Liver (tissue), 9 donors: ENCODE results near the gene SLC22A6. TPM values are rescaled to one million over a fixed set of nuclear protein-coding genes. Genes with fewer than 3 reads are reported as not detected.
"Not testable (repeated sequence)": the region's sequence is repeated elsewhere in the genome, so short reads cannot be mapped to it uniquely, and the experiment has no call there.

ENCODE experiments used
- DNase-seq: peaks from one replicate; pipeline ENCODE4 v3.0.0-alpha.2; 2017; ENCODE audit warnings: low spot score
- H3K27ac ChIP-seq, 2 donors: one replicate each; pipeline ENCODE4 v1.7.0; 2013; ENCODE audit warnings: inconsistent platforms in 2 of 2, low read length in 2 of 2, control low read depth in 1 of 2, low read depth in 1 of 2, mild to moderate bottlenecking in 1 of 2
- H3K27me3 ChIP-seq, 4 donors: one replicate each; pipeline versions ENCODE4 v1.6.1 to v1.7.0; 2013; ENCODE audit warnings: low read length in 3 of 4, inconsistent platforms in 1 of 4, mild to moderate bottlenecking in 1 of 4, moderate library complexity in 1 of 4; ENCODE audit not compliant: control insufficient read depth in 4 of 4, insufficient read depth in 4 of 4
- H3K36me3 ChIP-seq, 4 donors: one replicate each; pipeline versions ENCODE4 v1.6.1 to v1.7.0; 2013; ENCODE audit warnings: low read length in 3 of 4, mild to moderate bottlenecking in 3 of 4, low read depth in 1 of 4, moderate library complexity in 1 of 4; ENCODE audit not compliant: control insufficient read depth in 4 of 4, insufficient read depth in 3 of 4
- H3K4me1 ChIP-seq, 4 donors: one replicate each; pipeline versions ENCODE4 v1.6.1 to v1.7.0; 2013; ENCODE audit warnings: low read length in 3 of 4, mild to moderate bottlenecking in 3 of 4, moderate library complexity in 1 of 4; ENCODE audit not compliant: control insufficient read depth in 4 of 4, insufficient read depth in 4 of 4
- H3K4me3 ChIP-seq, 3 donors: one replicate each; pipeline versions ENCODE4 v1.6.1 to v1.7.0; 2013; ENCODE audit warnings: low read length in 3 of 3, control low read depth in 1 of 3, low read depth in 1 of 3, mild to moderate bottlenecking in 1 of 3
- H3K9ac ChIP-seq, 2 donors: one replicate each; pipeline ENCODE4 v1.7.0; 2013; ENCODE audit warnings: low read length in 2 of 2, mild to moderate bottlenecking in 2 of 2, moderate library complexity in 2 of 2, control low read depth in 1 of 2, low read depth in 1 of 2
- H3K9me3 ChIP-seq, 4 donors: one replicate each; pipeline versions ENCODE4 v1.6.1 to v1.7.0; 2013; ENCODE audit warnings: low read length in 3 of 4; ENCODE audit not compliant: control insufficient read depth in 4 of 4
- FOXA2 ChIP-seq: IDR thresholded peaks from 2 replicates; pipeline ENCODE4 v1.6.1; 2016; ENCODE audit warnings: antibody characterized with exemption
- NR2F2 ChIP-seq: IDR thresholded peaks from 2 replicates; pipeline ENCODE4 v1.6.1; 2016; ENCODE audit warnings: antibody characterized with exemption
- WGBS: extraction: QIAGEN DNeasy Blood & Tissue Kit; methylation state at CpG from one replicate; pipeline ENCODE4 v1.1.7; 2013; 5-methylcytosine and 5-hydroxymethylcytosine counted together
- polyA plus RNA-seq, 2 donors: library from polyadenylated mRNA; stranded (reverse) in 1 of 2; unstranded in 1 of 2; fragments of 200-250 nt in 1 of 2; fragments of >200 nt in 1 of 2; fragmentation: Nextera tagmentation in 1 of 2; extraction: Ambion mirVana in 1 of 2; gene quantifications; one replicate each; pipeline versions ENCODE4 v1.2.1 to v1.2.3, GENCODE V29; 2013 to 2015
- total RNA-seq, 2 donors: library from RNA; depleted of rRNA; stranded (reverse); fragments of >200 nt; gene quantifications; one replicate each; pipeline ENCODE4 v1.2.3, GENCODE V29; 2014
- TF ChIP-seq, protein P1 (sequence below): IDR thresholded peaks from 2 replicates; pipeline ENCODE4 v1.6.1; 2016; ENCODE audit warnings: antibody characterized with exemption, mild to moderate bottlenecking
- TF ChIP-seq, protein P2 (sequence below): IDR thresholded peaks from 2 replicates; pipeline ENCODE4 v1.6.1; 2016; ENCODE audit warnings: antibody characterized with exemption
- TF ChIP-seq, protein P3 (sequence below): fragments of 150-350 bp; IDR thresholded peaks from 2 replicates; pipeline ENCODE4 v1.5.1; 2017; ENCODE audit warnings: improper control_type of control experiment, low read depth, low read length; ENCODE audit not compliant: missing input control
- TF ChIP-seq, protein P4 (sequence below): IDR thresholded peaks from 2 replicates; pipeline ENCODE4 v1.6.1; 2016; ENCODE audit warnings: antibody characterized with exemption
- donor health status: healthy.
- donor health status: healthy.
- donor health status: healthy.
- donor health status: healthy.
- donor health status: healthy.

Gene SLC22A6
- total and polyA plus RNA-seq, 4 donors: not detected

DNA sequence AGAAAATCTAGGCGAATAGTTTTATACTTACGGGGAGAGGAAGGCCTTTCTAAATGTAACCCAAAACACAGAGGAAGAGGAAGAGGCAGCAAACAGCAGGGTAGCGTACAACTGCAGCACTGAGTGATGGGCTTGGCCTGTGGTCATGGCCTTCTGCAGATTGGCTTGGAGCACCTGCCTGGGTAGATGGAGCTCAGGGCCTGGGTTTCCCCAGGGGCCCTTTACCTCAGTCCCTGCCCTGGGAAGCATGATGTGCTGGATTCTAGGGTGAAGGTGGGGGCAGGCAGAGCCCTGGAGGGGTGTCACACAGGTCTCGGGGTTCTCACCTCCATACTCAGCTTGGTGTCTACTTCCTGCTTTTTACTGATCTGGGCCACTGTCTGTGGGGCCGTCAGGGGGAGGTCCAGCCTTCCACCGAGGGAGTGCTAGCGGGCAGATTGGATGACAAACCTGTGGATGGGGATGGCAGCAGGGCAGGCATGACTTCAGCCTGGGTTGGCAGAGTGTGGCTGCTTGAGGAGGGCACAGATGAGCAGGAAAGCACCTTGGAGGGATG is 35.9 kb downstream of the SLC22A6 start:
- no peaks in the 10 kb centered on the region for H3K4me1 ChIP-seq
- no peaks in the 10 kb centered on the region for H3K36me3 ChIP-seq
- peaks cover 0 to 2% (median 0%) of the 10 kb centered on the region in 4 donors for H3K9me3 ChIP-seq
- no peak for DNase-seq
- WGBS: 87% methylated on average over 7 of the region's 7 CpGs
- TF ChIP-seq, protein P1, sequence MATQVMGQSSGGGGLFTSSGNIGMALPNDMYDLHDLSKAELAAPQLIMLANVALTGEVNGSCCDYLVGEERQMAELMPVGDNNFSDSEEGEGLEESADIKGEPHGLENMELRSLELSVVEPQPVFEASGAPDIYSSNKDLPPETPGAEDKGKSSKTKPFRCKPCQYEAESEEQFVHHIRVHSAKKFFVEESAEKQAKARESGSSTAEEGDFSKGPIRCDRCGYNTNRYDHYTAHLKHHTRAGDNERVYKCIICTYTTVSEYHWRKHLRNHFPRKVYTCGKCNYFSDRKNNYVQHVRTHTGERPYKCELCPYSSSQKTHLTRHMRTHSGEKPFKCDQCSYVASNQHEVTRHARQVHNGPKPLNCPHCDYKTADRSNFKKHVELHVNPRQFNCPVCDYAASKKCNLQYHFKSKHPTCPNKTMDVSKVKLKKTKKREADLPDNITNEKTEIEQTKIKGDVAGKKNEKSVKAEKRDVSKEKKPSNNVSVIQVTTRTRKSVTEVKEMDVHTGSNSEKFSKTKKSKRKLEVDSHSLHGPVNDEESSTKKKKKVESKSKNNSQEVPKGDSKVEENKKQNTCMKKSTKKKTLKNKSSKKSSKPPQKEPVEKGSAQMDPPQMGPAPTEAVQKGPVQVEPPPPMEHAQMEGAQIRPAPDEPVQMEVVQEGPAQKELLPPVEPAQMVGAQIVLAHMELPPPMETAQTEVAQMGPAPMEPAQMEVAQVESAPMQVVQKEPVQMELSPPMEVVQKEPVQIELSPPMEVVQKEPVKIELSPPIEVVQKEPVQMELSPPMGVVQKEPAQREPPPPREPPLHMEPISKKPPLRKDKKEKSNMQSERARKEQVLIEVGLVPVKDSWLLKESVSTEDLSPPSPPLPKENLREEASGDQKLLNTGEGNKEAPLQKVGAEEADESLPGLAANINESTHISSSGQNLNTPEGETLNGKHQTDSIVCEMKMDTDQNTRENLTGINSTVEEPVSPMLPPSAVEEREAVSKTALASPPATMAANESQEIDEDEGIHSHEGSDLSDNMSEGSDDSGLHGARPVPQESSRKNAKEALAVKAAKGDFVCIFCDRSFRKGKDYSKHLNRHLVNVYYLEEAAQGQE: no peak
- TF ChIP-seq, protein P2, sequence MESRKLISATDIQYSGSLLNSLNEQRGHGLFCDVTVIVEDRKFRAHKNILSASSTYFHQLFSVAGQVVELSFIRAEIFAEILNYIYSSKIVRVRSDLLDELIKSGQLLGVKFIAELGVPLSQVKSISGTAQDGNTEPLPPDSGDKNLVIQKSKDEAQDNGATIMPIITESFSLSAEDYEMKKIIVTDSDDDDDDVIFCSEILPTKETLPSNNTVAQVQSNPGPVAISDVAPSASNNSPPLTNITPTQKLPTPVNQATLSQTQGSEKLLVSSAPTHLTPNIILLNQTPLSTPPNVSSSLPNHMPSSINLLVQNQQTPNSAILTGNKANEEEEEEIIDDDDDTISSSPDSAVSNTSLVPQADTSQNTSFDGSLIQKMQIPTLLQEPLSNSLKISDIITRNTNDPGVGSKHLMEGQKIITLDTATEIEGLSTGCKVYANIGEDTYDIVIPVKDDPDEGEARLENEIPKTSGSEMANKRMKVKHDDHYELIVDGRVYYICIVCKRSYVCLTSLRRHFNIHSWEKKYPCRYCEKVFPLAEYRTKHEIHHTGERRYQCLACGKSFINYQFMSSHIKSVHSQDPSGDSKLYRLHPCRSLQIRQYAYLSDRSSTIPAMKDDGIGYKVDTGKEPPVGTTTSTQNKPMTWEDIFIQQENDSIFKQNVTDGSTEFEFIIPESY: no peak
- TF ChIP-seq, protein P3, sequence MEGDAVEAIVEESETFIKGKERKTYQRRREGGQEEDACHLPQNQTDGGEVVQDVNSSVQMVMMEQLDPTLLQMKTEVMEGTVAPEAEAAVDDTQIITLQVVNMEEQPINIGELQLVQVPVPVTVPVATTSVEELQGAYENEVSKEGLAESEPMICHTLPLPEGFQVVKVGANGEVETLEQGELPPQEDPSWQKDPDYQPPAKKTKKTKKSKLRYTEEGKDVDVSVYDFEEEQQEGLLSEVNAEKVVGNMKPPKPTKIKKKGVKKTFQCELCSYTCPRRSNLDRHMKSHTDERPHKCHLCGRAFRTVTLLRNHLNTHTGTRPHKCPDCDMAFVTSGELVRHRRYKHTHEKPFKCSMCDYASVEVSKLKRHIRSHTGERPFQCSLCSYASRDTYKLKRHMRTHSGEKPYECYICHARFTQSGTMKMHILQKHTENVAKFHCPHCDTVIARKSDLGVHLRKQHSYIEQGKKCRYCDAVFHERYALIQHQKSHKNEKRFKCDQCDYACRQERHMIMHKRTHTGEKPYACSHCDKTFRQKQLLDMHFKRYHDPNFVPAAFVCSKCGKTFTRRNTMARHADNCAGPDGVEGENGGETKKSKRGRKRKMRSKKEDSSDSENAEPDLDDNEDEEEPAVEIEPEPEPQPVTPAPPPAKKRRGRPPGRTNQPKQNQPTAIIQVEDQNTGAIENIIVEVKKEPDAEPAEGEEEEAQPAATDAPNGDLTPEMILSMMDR: no peak
- TF ChIP-seq, protein P4, sequence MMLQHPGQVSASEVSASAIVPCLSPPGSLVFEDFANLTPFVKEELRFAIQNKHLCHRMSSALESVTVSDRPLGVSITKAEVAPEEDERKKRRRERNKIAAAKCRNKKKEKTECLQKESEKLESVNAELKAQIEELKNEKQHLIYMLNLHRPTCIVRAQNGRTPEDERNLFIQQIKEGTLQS: no peak
- TF ChIP-seq NR2F2 (no peak), FOXA2 (no peak)
- no peak overlapping the region for H3K9ac ChIP-seq
- H3K4me3 ChIP-seq: no peak overlapping the region
- no peak overlapping the region for H3K27ac ChIP-seq
- no peaks in the 10 kb centered on the region for H3K27me3 ChIP-seq

DNA sequence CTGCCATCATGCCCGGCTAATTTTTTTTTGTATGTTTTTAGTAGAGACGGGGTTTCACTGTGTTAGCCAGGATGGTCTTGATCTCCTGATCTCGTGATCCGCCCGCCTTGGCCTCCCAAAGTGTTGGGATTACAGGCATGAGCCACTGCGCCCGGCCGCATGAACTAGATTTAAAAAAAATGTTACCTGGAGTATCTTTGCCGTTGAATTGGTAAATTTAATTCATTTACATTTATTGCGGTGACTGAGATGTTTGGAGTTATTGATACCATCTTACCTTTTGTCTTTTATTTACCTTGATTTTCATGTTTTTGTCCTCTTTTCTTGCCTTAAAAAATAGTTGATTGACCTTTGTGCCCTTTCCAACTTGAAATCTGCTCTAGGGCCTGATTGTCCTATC is 39.2 kb downstream of the SLC22A6 start:
- not testable (repeated sequence) for H3K36me3 ChIP-seq, H3K27ac ChIP-seq, H3K27me3 ChIP-seq, H3K9ac ChIP-seq, DNase-seq, H3K4me3 ChIP-seq, H3K4me1 ChIP-seq, H3K9me3 ChIP-seq
- 96% methylated on average over 10 of the region's 10 CpGs for WGBS

DNA sequence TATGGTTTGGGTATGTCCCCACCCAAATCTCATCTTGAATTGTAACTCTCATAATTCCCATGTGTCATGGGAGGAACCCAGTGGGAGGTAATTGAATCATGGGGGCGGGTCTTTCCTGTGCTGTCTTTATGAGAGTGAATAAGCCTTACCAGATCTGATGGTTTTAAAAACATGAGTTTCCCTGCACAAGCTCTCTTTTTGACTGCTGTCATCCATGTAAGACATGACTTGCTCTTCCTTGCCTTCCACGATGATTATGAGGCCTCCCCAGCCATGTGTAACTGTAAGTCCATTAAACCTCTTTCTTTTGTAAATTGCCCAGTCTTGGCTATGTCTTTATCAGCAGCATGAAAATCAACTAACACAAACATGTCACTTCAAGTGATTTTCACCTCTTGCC is 47.2 kb downstream of the SLC22A6 start:
- H3K4me1 ChIP-seq, H3K9me3 ChIP-seq, H3K27ac ChIP-seq, H3K9ac ChIP-seq, H3K27me3 ChIP-seq, H3K36me3 ChIP-seq, H3K4me3 ChIP-seq, DNase-seq: not testable (repeated sequence)
- WGBS: 79% methylated on average over 2 of the region's 2 CpGs
